ENCODE measurements around the gene LRRTM4. TPM values are rescaled to one million over a fixed set of nuclear protein-coding genes. Genes with fewer than 3 reads are reported as not detected.

The LRRTM4 gene
- total RNA-seq, 1 experiment from 2014 or later, result 9.4 TPM

GRCh38 chr2:77520641-77521547, 1.3 kb downstream of the LRRTM4 start (continued):
- TF ChIP-seq KAT7 (CRISPR knock-in tag; IDR thresholded peaks at IDR 0.05; ENCODE audit: borderline replicate concordance) (no peak), RELA (CRISPR knock-in tag; IDR thresholded peaks at IDR 0.05; ENCODE audit: borderline replicate concordance) (no peak), ETV6 (CRISPR knock-in tag; IDR thresholded peaks at IDR 0.05) (no peak)

GRCh38 chr2:77519888-77520506, 2.2 kb downstream of the LRRTM4 start:
- ChIA-PET POLR2A (no interaction called here), CTCF (interaction anchor here (2.9 kb wide), 1 partner anchor 8 kb away, joined by 7 read pairs; no protein-coding TSS in a partner anchor)
- Mint-ChIP-seq H3K9me3 (no peaks in the 10 kb centered on the region), H3K4me1 (peaks cover 83% of the 10 kb centered on the region), H3K27me3 (ENCODE audit: low read depth) (no peaks in the 10 kb centered on the region), H3K4me3 (peak overlapping the region; percentile 70), H3K27ac (peak overlapping the region; percentile 99), H3K36me3 (peaks cover 6% of the 10 kb centered on the region)
- ATAC-seq, result no peak
- TF ChIP-seq ZNF423 (CRISPR knock-in tag; IDR thresholded peaks at IDR 0.05), result no peak
- no peak for TF ChIP-seq ZBTB21 (CRISPR knock-in tag; IDR thresholded peaks at IDR 0.05; ENCODE audit: borderline replicate concordance)
- DNase-seq (ENCODE audit: low spot score), result no peak

GRCh38 chr2:77519164-77519887, 2.9 kb downstream of the LRRTM4 start:
- DNase-seq (ENCODE audit: low spot score), result no peak
- no peaks in the 10 kb centered on the region for H3K27me3 Mint-ChIP-seq (ENCODE audit: low read depth)
- no peak for ATAC-seq
- peak overlapping the region; percentile 99 for H3K27ac Mint-ChIP-seq
- H3K4me3 Mint-ChIP-seq, result peak overlapping the region; percentile 70
- H3K9me3 Mint-ChIP-seq, result no peaks in the 10 kb centered on the region
- POLR2A ChIA-PET, result no interaction called here
- peaks cover 79% of the 10 kb centered on the region for H3K4me1 Mint-ChIP-seq
- H3K36me3 Mint-ChIP-seq, result peaks cover 6% of the 10 kb centered on the region
- TF ChIP-seq RORB (CRISPR knock-in tag; IDR thresholded peaks at IDR 0.05), result no peak
- no peak for TF ChIP-seq ARID4B (CRISPR knock-in tag; IDR thresholded peaks at IDR 0.05; ENCODE audit: borderline replicate concordance)
- TF ChIP-seq TEAD1 (CRISPR knock-in tag; IDR thresholded peaks at IDR 0.05), result no peak
- no peak for TF ChIP-seq MLX (CRISPR knock-in tag; IDR thresholded peaks at IDR 0.05)
- TF ChIP-seq CREB1 (CRISPR knock-in tag; IDR thresholded peaks at IDR 0.05), result no peak
- CTCF ChIA-PET, result no interaction called here

- Mint-ChIP-seq H3K27ac (peak overlapping the region; percentile 55; the same call in 1 of the 2 replicates), H3K36me3 (peaks cover 6% of the 10 kb centered on the region), H3K9me3 (no peaks in the 10 kb centered on the region), H3K27me3 (ENCODE audit: low read depth) (no peaks in the 10 kb centered on the region), H3K4me1 (peaks cover 69% of the 10 kb centered on the region), H3K4me3 (no peak overlapping the region)
- DNase-seq (ENCODE audit: low spot score) (no peak), ATAC-seq (no peak)
- ChIA-PET POLR2A (no interaction called here), CTCF (no interaction called here)
- TF ChIP-seq RORB (CRISPR knock-in tag; IDR thresholded peaks at IDR 0.05), result no peak
- no peak for TF ChIP-seq ZNF396 (CRISPR knock-in tag; IDR thresholded peaks at IDR 0.05; ENCODE audit: borderline replicate concordance)
- TF ChIP-seq JUN (CRISPR knock-in tag; IDR thresholded peaks at IDR 0.05), result no peak
- TF ChIP-seq SOX15 (CRISPR knock-in tag; IDR thresholded peaks at IDR 0.05), result no peak
These were observed 3.9 kb downstream of the LRRTM4 start for GRCh38 chr2:77518311-77518710.

Data from WTC11 (cell line).